SK-N-MC (cell line): ENCODE results near the gene RIIAD1.

Experiments
- EZH2 ChIP-seq: fragments of 200-600 bp; sonication (generic); IDR thresholded peaks from one replicate; pipeline ENCODE4 v1.6.1; 2017; ENCODE audit warnings: antibody characterized with exemption
- FOXP2 ChIP-seq: optimal IDR thresholded peaks from 2 replicates; pipeline ENCODE3; 2011; ENCODE audit warnings: mild to moderate bottlenecking, moderate library complexity; ENCODE audit not compliant: insufficient read depth; ENCODE audit errors: extremely low read length, control extremely low read depth
- POLR2AphosphoS5 ChIP-seq: IDR thresholded peaks from 2 replicates; pipeline ENCODE4 v1.6.1; 2012; ENCODE audit warnings: mild to moderate bottlenecking, low read depth, low read length, borderline replicate concordance

GRCh38 chr1:151728151-151729054 is 7.1 kb downstream of the RIIAD1 start:
- no peak for TF ChIP-seq POLR2AphosphoS5
- TF ChIP-seq EZH2 = no peak
- no peak for TF ChIP-seq FOXP2
